HG03066 (cell line): Measurements from ENCODE around the gene FBH1.
"Not testable (repeated sequence)": the region's sequence is repeated elsewhere in the genome, so short reads cannot be mapped to it uniquely, and the experiment has no call there.

Source experiments
- ATAC-seq: cut with Tn5 transposase; IDR thresholded peaks from one replicate; pipeline ENCODE4 v1.9.1; 2021; ENCODE audit warnings: low read depth; ENCODE audit not compliant: unreplicated experiment

The FBH1 gene

DNA sequence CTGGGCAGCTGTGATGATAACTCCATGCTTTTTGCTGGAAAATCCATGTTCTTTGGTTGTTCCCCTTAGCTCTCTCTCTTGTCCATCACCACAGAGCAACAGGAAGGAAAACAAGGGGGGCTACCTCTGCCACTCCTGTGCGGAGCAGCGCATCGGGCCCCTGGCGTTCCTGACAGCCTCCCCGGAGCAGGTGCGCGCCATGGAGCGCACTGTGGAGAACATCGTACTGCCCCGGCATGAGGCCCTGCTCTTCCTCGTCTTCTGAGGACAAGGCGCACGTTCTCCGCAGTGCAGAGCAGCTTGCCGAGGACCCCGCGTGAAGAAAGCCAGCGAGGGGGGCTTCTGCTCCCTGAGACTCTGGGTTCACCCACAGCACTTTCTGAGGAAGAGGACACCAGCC, 47.0 kb downstream of the FBH1 start:
- no peak for ATAC-seq

DNA sequence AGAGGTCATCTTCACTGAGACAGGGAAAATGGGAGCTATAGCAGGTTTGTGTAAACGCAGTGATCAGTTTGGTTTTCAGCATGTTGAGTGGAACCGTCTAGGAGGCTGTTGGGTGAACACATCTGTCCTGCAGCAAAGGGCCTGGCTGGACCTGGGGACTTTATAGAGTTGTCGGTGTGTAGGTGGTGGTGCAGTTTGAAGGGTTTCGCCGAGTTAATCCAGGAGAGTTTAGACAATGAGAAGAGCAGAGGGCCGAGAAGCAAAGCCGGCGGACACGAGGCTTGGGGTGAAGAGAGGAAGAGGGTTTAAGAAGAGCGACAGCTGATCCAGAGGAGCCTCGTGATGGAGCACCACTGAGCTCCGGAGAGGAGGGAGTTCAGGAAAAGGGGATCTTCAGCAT, 48.2 kb downstream of the FBH1 start:
- no peak for ATAC-seq

GRCh38 chr10:5940807-5941218, 50.8 kb downstream of the FBH1 start:
- ATAC-seq = no peak

DNA sequence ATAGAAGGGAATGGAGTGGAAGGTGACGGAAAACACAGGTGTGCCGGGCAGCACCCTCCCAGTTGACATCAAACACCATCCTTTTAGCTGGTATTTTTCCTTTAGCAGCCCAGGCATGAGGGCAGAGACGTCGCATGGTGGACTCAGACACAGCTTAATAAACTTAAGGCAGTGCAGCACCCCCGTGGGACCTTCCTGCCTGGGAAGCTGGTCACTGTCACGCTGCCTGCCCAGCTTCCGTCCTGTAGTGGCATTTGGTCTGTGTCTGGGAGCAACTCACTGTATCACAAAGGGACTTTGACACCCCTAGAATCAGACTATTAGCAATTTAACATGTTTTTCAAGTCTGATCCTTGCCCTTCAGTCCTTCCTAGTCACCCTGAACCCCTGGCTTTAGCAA, 51.5 kb downstream of the FBH1 start:
- no peak for ATAC-seq

- ATAC-seq = no peak
Measured at GRCh38 chr10:5942001-5942400, 52.0 kb downstream of the FBH1 start.

DNA sequence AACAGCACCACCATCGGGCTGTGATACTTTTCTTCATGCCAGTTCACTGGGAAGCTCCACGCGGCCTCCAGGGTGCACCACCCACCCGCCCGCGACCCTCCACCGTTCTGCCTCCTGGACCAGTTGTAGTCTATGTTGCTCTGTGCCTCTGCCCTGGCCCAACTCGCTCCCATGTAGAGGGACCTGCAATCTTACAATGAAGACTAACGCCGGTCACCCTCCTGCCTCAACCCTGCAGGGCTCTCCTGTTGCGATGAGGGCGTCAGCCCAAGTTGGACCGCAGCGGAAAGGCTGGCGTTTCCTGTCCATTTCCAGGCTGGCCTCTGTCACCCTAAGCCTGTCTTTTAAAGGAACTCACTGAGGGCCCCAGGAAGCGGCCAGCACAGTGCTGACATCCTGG, 52.4 kb downstream of the FBH1 start:
- no peak for ATAC-seq

DNA sequence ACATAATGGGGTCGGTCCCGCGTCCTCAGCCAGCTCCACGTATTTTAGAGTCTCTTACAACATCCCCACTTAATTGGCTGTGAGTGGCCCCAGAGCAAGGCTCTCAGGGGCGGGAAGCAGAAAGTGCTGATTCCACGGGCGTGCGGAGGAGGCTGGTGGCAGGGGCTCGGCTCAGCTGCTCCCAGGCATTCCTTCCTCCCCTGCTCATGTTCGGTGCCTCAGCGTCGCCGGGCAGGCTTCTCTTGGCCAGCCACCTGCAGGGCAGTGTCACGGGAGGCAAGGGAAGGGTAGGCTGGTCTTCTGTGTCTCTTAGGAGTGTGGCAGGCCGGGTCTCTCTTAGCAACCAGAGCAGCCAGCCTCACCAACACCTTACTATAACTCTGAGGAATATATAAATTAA, 53.5 kb downstream of the FBH1 start:
- no peak for ATAC-seq

DNA sequence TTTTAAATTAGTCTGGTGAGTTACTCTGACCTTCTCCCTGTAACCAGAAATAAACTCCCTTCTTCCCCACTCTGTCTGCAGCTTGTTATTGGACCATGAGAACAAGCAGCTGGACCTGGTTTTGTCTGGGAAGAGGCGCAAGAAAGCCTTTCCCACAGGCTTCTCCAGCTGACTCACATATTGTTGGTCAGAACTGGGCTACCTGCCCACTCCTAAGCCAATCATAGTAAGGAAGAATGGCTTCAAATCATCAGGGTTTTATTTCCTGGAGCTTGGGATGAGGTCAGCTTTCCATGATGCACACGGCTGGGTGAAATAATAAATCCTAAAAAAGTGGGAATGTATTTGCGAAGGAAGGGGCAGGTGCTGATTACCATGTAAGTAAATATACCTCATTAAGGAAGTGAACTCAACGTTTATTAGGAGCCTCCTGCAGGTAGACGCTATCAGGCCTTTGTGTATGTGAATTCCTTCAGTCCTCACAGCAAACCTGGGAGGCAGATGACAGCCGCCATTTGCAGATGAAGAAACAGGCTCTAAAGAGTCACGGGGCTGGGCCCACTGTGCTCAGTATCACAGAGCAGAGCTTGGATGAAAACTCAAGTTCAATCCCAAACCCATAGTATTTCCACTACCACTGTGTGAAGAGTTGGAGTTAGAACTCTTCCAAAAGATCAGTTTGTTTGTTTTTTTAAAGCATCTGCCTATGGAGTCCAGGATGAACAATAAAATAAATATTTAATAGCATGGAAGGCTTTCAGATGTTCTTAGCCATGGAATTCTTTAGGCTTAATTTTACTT, 54.5 kb downstream of the FBH1 start:
- no peak for ATAC-seq

- no peak for ATAC-seq
Measured at GRCh38 chr10:5945190-5945509, 55.1 kb downstream of the FBH1 start.

DNA sequence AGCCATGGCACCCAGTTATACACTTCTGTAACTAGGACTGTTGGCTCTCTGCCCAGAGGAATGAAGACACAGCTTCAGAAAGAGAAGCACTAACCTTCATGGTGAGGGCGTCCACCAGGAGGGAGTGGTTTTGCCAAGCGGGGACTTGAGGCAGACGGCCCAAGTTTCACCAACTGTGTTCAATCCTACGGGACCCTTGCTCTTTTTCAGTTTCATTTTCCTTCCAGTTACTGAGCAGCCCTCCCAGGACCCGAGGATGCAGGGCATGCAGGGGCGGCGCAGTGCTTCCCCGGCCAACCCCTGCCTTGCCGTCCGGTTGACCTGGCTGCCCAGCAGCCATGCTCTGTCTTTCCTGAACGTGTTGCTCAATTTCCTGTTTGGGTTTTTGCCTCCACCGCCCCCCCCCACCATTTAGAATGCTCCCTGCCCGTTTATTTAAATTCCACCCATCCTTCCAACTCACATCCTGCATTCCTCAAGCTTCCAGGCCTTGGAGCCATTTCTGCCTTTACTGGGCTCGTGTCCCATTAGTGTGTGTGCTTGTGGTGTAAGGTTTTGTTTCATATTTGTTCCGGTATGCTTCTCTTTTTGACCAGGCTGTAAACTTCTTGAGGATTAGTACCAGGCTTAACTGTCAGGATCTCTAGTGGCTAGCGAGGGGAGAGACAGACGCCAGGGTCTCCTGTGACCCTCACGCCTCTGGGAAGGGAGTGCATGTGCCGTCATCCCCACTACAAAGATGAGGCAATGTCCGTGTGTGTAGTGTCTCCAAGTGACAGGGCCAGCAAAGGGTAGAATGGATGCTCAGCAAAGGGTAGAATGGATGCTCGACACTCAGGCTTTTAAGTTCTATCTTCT, 55.7 kb downstream of the FBH1 start:
- ATAC-seq = no peak

GRCh38 chr10:5946419-5946775, 56.4 kb downstream of the FBH1 start:
- ATAC-seq = not testable (repeated sequence)

- no peak for ATAC-seq
Measured at GRCh38 chr10:5946786-5947185, 56.7 kb downstream of the FBH1 start.

GRCh38 chr10:5947471-5948207, 57.6 kb downstream of the FBH1 start:
- no peak for ATAC-seq

- ATAC-seq = no peak
Measured at GRCh38 chr10:5948208-5948585, 58.2 kb downstream of the FBH1 start.

GRCh38 chr10:5949009-5949759, 59.1 kb downstream of the FBH1 start:
- ATAC-seq = no peak

DNA sequence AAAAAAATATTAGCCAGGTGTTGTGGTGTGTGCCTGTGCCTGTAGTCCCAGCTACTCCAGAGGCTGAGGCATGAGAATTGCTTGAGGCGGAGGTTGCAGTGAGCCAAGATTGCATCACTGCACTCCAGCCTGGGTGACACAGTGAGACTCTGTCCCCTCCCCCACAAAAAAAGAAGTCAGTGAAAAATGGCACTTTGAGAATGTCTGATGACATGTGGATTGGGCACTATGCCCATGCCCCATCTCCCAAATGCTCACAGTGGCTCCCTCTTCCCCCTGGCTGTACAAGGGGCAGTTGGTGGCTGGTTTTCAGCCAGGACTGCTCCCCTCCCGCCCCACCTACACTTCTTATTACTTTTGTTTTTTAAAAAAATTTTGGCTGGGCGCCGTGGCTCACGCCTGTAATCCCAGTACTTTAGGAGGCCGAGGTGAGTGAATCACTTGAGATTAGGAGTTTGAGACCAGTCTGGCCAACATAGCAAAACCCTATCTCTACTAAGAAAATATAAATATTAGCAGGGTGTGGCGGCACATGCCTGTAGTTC, 61.2 kb downstream of the FBH1 start:
- no peak for ATAC-seq

DNA sequence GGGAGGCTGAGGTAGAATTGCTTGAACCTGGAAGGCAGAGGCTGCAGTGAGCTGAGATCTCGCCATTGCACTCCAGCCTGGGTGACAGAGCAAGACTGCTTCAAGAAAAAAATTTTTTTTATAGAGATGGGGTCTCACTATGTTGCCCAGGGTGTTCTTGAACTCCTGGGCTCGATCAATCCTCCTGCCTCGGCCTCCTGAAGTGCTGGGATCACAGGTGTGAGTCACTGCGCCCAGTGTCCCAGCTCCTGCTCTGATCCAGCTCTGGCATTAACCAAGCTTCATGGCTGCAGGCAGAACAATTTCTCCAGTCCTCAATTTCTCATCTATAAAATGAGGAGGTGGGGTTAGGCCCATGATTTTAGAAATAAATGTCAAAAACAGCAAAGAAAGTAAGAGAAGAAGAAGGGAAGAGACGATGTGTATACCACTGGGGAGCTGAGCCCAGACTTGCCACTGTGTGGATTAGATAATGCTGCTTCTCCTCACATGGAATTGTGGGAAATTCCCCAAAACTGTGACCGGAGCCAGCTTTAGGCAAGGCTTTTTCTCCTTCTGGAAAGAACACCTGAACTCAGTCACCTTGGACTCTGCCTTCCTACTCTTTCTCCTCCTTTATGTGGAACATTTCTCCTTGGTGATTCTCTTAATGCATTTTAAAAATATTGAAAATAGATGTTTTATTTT, 61.8 kb downstream of the FBH1 start:
- no peak for ATAC-seq

- ATAC-seq = no peak
Measured at GRCh38 chr10:5952731-5953385, 62.8 kb downstream of the FBH1 start.

DNA sequence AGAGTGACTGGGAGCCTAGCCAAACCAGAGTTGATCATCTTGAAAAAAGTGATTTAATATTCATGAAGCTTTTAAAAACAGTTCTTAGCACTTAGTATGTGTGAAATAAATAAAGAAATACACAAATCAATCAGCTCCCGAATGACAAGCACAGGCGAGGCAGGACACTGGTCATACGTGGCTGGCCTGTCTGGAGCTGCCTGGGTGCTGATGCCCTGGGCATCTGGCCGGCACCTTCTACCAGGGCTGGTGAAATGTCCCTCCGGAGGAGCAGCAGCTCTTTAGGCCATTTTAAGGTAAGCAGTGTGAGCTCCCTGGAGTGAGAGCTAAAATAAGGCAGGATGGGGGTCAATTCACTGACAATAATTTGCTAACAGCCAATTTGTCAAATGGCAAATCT, 63.6 kb downstream of the FBH1 start:
- no peak for ATAC-seq
